OCI-LY7 (cell line): ENCODE results near the gene PALLD. TPM values are rescaled to one million over a fixed set of nuclear protein-coding genes. Genes with fewer than 3 reads are reported as not detected.
"Not testable (repeated sequence)": the region's sequence is repeated elsewhere in the genome, so short reads cannot be mapped to it uniquely, and the experiment has no call there.

Experiments used
- BruUV-seq: library from RNA; stranded (reverse); fragments of 400-500 nt; replicated peaks from 2 replicates; lab custom pipeline; 2021; lab: Mats Ljungman, UMichigan
- CTCF ChIA-PET: fragments of 300-600 bp; sonication (Branson Sonifier 250); formaldehyde crosslinking; loops from one replicate; lab custom pipeline; 2022; ENCODE audit warnings: antibody characterized with exemption; ENCODE audit not compliant: unreplicated experiment; lab: Charles Lee
- POLR2A ChIA-PET: fragments of 300-600 bp; sonication (Branson Sonifier 250); formaldehyde crosslinking; loops from one replicate; lab custom pipeline; 2022; ENCODE audit warnings: antibody characterized with exemption; lab: Charles Lee
- DNase-seq: peaks from one replicate; pipeline ENCODE4 v3.0.0-alpha.2; 2015; ENCODE audit warnings: low spot score
- H2AFZ ChIP-seq: fragments of 200-600 bp; sonication (generic), shearing (Covaris generic); 2 replicates; pipeline ENCODE4 v1.6.1; 2014; ENCODE audit warnings: mild to moderate bottlenecking, antibody characterized with exemption, low read length, moderate library complexity
- H3K27ac ChIP-seq: fragments of 200-600 bp; sonication (generic); 2 replicates; pipeline ENCODE4 v1.5.1; 2014; ENCODE audit warnings: mixed run types, low read depth, mild to moderate bottlenecking, moderate library complexity, low read length, inconsistent platforms; ENCODE audit not compliant: poor library complexity, severe bottlenecking
- H3K36me3 ChIP-seq: fragments of 200-600 bp; sonication (generic); 2 replicates; pipeline ENCODE4 v1.6.1; 2014; ENCODE audit warnings: mild to moderate bottlenecking, antibody characterized with exemption, low read length, moderate library complexity, mixed read lengths; ENCODE audit not compliant: insufficient read depth
- H3K4me1 ChIP-seq: fragments of 200-600 bp; sonication (generic); 2 replicates; pipeline ENCODE4 v1.5.1; 2014; ENCODE audit warnings: mild to moderate bottlenecking, low read length; ENCODE audit not compliant: insufficient read depth, poor library complexity, severe bottlenecking
- H3K4me2 ChIP-seq: fragments of 200-600 bp; sonication (generic); 2 replicates; pipeline ENCODE4 v1.6.1; 2014; ENCODE audit warnings: mild to moderate bottlenecking, low read length
- H3K4me3 ChIP-seq: fragments of 200-600 bp; sonication (generic); 2 replicates; pipeline ENCODE4 v1.5.1; 2014; ENCODE audit warnings: mild to moderate bottlenecking, low read depth, low read length; ENCODE audit not compliant: poor library complexity, severe bottlenecking
- H3K79me2 ChIP-seq: fragments of 200-600 bp; sonication (generic); 2 replicates; pipeline ENCODE4 v1.6.1; 2016; ENCODE audit warnings: low read depth, mild to moderate bottlenecking, low read length, moderate library complexity, mixed read lengths; ENCODE audit not compliant: insufficient read depth
- H3K9me2 ChIP-seq: fragments of 200-600 bp; sonication (generic); 2 replicates; pipeline ENCODE4 v1.6.1; 2016; ENCODE audit warnings: mild to moderate bottlenecking, low read length, mixed read lengths; ENCODE audit not compliant: insufficient read depth
- H3K9me3 ChIP-seq: fragments of 200-600 bp; sonication (generic); 2 replicates; pipeline ENCODE4 v1.6.1; 2014; ENCODE audit warnings: mild to moderate bottlenecking, mixed run types, low read length, mixed read lengths
- H4K20me1 ChIP-seq: fragments of 200-600 bp; sonication (generic); 2 replicates; pipeline ENCODE4 v1.6.1; 2014; ENCODE audit warnings: mild to moderate bottlenecking, antibody characterized with exemption, low read length, moderate library complexity, mixed read lengths; ENCODE audit not compliant: insufficient read depth
- CTCF ChIP-seq: fragments of 200-600 bp; sonication (generic); conservative IDR thresholded peaks from 2 replicates; pipeline ENCODE4 v1.5.1; 2014; ENCODE audit warnings: mild to moderate bottlenecking, antibody characterized with exemption, low read length, moderate library complexity, mixed read lengths
- EZH2phosphoT487 ChIP-seq: fragments of 200-600 bp; sonication (generic); IDR thresholded peaks from 2 replicates; pipeline ENCODE4 v1.6.1; 2018; ENCODE audit warnings: low read depth, borderline replicate concordance, mild to moderate bottlenecking, mixed run types, antibody characterized with exemption, low read length, moderate library complexity, mixed read lengths
- intact Hi-C: fragments of 100-400 bp; cut with micrococcal nuclease; formaldehyde crosslinking; loops from one replicate; pipeline ENCODE4 v1.10.0; 2022; ENCODE audit not compliant: unreplicated experiment
- total RNA-seq, 2 experiments: library from RNA; depleted of rRNA in 1 of 2; stranded (reverse); fragments of >200 nt in 1 of 2; shearing (Covaris generic) in 1 of 2; gene quantifications; 2 replicates each; pipeline ENCODE4 v1.2.3, GENCODE V29; 2014 to 2022

Gene PALLD
- total RNA-seq, 2 experiments from 2014 or later = 0.73 to 2.8 TPM

- no peaks in the 10 kb centered on the region for H3K79me2 ChIP-seq
- TF ChIP-seq EZH2phosphoT487 = no peak
- no peak for TF ChIP-seq CTCF
Measured at GRCh38 chr4:168696826-168697225, 200.0 kb downstream of the PALLD start.

GRCh38 chr4:168699224-168699878 is 202.5 kb downstream of the PALLD start:
- ChIA-PET POLR2A (interaction anchor here (0.7 kb wide), 2 partner anchors 81 to 1380 kb away, joined by 3 read pairs; no protein-coding TSS in a partner anchor), CTCF (no interaction called here)
- DNase-seq = no peak
- no peak overlapping the region for H3K4me3 ChIP-seq
- no peaks in the 10 kb centered on the region for H3K4me1 ChIP-seq
- no peak overlapping the region for H2AFZ ChIP-seq
- no peaks in the 10 kb centered on the region for H3K79me2 ChIP-seq
- no peaks in the 10 kb centered on the region for H3K36me3 ChIP-seq
- no peaks in the 10 kb centered on the region for H3K9me2 ChIP-seq
- no peak overlapping the region for H3K4me2 ChIP-seq
- BruUV-seq = no TSS peak
- H3K27ac ChIP-seq = no peak overlapping the region
- H4K20me1 ChIP-seq = no peaks in the 10 kb centered on the region
- intact Hi-C loops = no loop called here
- H3K9me3 ChIP-seq = no peaks in the 10 kb centered on the region
- TF ChIP-seq EZH2phosphoT487 (no peak), CTCF (no peak)

More at GRCh38 chr4:168696826-168697225, 200.0 kb downstream of the PALLD start:
- Histone ChIP-seq H4K20me1 (no peaks in the 10 kb centered on the region), H3K4me3 (no peak overlapping the region), H3K36me3 (no peaks in the 10 kb centered on the region), H2AFZ (no peak overlapping the region), H3K4me1 (no peaks in the 10 kb centered on the region), H3K9me2 (no peaks in the 10 kb centered on the region), H3K4me2 (no peak overlapping the region), H3K9me3 (no peaks in the 10 kb centered on the region), H3K27ac (no peak overlapping the region)
- intact Hi-C loops = no loop called here
- no TSS peak for BruUV-seq
- no peak for DNase-seq
- POLR2A ChIA-PET = no interaction called here
- CTCF ChIA-PET = no interaction called here

GRCh38 chr4:168701061-168701460 is 204.2 kb downstream of the PALLD start:
- DNase-seq = no peak

GRCh38 chr4:168702581-168703087 is 205.8 kb downstream of the PALLD start:
- H3K27ac ChIP-seq, intact Hi-C loops, H3K4me3 ChIP-seq, POLR2A ChIA-PET, H3K9me3 ChIP-seq, DNase-seq, H2AFZ ChIP-seq, H3K36me3 ChIP-seq, BruUV-seq, H3K9me2 ChIP-seq, CTCF ChIA-PET, H3K79me2 ChIP-seq, H4K20me1 ChIP-seq, H3K4me1 ChIP-seq, H3K4me2 ChIP-seq: not testable (repeated sequence)

More at GRCh38 chr4:168701061-168701460, 204.2 kb downstream of the PALLD start:
- no peak overlapping the region for H3K27ac ChIP-seq
- H3K4me1 ChIP-seq = no peaks in the 10 kb centered on the region
- no peak overlapping the region for H3K4me2 ChIP-seq
- H4K20me1 ChIP-seq = no peaks in the 10 kb centered on the region
- H3K79me2 ChIP-seq = no peaks in the 10 kb centered on the region
- ChIA-PET POLR2A (no interaction called here), CTCF (no interaction called here)
- H3K4me3 ChIP-seq = no peak overlapping the region
- intact Hi-C loops = no loop called here
- no peaks in the 10 kb centered on the region for H3K9me2 ChIP-seq
- H3K36me3 ChIP-seq = no peaks in the 10 kb centered on the region
- H2AFZ ChIP-seq = no peak overlapping the region
- BruUV-seq = no TSS peak
- H3K9me3 ChIP-seq = no peaks in the 10 kb centered on the region
- no peak for TF ChIP-seq CTCF
- no peak for TF ChIP-seq EZH2phosphoT487
